IPS-NIHi7 (cell line): ENCODE results near the gene UGT1A5.
"Not testable (repeated sequence)": the region's sequence is repeated elsewhere in the genome, so short reads cannot be mapped to it uniquely, and the experiment has no call there.

Experiments
- DNase-seq: peaks from one replicate; pipeline ENCODE4 v3.0.0; 2012; ENCODE audit warnings: mixed read lengths; ENCODE audit errors: extremely low spot score

The UGT1A5 gene

DNA sequence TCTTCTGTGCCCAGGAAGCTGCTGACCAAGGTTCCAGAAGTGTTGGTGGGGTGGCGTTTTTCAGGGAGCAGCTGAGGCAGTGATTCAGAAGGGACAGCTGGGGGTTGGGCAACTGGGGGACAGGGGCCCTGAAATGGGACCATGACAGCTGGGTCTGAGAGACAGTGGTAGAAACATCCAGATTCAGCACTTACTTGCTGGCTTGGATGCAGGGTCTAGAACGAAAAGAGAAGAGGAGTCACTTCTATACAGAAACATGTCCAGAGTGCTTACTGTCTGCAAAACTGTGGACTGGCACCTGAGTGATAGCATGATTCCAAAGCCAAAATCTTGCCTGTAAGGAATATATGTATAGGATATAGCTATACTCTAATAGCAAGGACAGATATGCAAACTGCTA lies 33.1 kb downstream of the UGT1A5 start:
- DNase-seq = not testable (repeated sequence)

DNA sequence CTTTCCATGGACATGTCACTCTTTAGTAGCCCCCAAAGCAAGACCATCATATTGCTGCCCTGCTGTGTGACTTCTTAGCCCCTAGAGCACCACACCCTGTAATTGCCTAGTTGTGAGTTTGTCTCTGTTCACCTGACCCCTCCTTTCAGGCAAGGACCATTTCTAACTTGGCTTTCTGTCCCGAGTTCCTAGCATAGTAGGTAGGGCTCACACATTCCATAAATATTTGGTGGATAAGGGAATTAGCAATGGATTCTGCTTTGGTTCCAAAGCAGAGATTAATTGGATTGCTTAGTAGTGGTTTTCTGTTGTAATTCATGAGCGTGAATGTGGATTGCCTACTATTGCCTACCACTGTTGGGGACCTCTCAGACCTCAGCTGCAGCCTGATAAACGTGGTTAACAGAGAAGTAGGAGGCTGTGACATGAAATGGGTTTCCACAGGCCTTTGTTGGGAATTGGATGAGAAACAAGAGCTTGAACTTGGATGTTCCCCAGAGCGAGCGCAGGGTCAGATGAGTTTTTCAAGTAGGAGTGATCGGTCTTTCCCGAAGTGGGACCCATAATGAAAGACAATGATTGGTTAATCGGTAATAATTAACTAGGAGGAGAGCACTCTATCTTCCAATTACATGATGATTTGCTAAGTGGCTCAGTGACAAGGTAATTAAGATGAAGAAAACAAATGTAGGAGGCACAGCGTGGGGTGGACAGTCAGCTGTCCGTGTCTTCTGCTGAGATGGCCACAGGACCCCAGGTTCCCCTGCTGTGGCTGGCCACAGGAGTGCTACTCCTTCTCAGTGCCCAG lies 34.0 kb downstream of the UGT1A5 start:
- DNase-seq = no peak

DNA sequence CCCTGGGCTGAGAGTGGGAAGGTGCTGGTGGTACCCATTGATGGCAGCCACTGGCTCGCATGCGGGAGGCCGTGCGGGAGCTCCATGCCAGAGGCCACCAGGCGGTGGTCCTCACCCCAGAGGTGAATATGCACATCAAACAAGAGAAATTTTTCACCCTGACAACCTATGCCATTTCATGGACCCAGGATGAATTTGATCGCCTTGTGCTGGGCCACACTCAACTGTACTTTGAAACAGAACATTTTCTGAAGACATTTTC lies 34.5 kb downstream of the UGT1A5 start:
- DNase-seq = no peak

DNA sequence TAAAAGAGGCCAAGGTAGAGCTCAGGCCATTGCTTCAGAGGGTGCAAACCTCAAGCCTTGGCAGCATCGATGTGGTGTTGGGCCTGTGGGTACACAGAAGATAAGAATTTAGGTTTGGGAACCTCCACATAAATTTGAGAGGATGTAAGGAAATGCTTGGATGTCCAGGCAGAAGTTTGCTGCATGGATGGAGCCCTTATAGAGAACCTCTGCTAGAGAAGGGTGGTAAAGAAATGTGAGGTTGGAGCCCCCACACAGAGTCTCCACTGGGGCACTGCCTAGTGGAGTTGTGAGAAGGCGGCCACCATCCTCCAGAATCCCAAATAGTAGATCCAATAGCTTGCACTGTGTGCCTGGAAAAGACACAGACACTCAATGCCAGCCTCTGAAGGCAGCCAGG lies 38.0 kb downstream of the UGT1A5 start:
- DNase-seq = not testable (repeated sequence)

DNA sequence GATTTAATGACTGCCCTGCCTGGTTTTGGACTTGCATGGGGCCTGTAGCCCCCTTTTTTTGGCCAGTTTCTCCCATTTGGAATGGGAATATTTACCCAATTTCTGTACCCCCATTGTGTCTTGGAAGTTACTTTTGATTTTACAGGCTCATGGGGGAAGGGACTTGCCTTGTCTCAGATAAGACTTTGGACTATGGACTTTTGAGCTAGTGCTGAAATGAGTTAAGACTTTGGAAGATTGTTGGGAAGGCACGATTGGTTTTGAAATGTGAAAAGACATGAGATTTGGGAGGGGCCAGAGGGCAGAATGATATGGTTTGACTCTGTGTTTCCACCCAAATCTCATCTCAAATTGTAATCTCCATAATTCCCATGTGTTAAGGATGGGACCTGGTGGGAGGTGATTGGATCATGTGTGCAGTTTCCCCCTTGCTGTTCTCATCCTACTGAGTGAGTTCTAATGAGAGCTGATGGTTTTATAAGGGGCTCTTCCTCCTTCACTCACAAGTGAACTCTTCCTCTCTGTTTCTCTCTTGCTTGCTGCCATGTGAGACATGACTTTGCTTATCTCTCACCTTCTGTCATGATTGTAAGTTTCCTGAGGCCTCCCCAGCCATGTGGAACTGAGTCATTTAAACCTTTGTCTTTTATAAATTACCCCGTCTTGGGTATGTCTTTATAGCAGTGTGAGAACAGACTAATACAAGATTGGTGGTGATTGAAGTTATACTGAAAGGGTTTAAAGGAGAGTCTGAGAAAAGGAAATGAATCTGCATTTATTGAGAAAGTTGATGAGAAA lies 38.7 kb downstream of the UGT1A5 start:
- DNase-seq = not testable (repeated sequence)

DNA sequence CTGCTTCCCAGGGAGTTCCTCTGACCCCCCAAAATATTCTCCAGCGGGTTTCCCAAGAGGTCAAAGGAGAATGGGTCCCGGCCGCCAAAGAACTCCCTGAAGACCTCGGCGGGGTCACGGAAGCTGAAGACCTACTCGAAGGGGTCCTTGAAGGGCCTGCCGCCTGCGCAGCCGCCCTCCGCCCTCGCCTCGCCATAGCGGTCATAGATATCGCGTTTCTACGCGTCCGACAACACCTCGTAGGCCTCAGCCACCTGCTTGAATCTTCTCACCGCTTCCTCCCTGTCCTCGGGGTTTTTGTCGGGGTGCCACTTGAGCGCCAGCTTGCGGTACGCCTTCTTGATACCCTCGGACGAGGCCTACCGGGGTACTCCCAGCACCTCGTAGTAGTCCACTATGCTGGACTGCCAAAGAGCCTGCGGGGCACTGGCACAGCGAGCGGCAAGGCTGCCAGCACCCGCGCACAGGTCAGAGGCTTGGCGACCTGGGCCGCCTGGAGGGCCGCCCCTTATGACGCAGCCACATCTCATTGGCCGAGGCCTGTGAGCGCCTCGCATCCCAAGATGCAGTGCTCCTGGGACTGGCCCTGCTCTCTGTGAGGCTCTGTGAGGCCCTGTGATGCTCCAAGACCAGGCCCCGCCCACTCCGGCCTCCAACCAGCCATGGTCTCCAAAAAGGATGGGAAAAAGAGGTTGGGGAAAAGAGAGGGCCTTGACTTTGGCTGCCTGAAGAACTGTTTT lies 42.3 kb downstream of the UGT1A5 start:
- DNase-seq = no peak

DNA sequence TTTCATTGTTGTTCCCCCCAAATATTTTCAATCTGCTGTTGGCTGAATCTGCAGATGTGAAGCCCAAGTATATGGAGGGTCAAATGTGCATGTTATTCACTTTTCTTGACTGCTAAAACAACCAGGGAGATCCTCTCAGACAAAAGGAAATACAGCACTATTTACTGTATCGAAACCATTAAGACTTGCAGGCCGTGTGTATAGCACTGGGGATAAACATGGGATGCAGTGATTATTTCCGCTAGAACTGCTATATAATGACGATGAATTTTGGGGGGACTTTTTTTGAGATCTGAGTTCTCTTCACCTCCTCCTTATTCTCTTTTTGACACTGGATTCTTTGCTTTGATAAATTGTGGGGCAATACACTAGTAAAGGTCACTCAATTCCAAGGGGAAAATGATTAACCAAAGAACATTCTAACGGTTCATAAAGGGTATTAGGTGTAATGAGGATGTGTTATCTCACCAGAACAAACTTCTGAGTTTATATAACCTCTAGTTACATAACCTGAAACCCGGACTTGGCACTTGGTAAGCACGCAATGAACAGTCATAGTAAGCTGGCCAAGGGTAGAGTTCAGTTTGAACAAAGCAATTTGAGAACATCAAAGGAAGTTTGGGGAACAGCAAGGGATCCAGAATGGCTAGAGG lies 43.8 kb downstream of the UGT1A5 start:
- no peak for DNase-seq

DNA sequence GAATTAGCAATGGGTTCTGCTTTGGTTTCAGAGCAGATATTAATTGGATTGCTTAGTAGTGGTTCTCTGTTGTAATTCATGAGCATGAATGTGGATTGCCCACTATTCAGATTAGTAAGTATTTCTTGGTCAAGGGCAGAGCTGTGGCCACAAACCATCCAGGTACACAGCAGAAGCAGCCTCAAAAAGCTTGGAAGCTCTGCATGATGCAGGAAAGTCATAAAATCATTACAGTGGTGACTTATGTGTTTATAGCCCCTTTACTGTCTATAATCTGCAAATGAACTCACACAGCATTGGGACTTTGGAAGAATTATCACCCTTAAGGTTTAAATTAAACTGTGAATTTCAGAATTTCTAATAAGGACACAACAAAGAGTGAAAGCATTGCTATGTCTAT lies 45.4 kb downstream of the UGT1A5 start:
- DNase-seq = no peak

DNA sequence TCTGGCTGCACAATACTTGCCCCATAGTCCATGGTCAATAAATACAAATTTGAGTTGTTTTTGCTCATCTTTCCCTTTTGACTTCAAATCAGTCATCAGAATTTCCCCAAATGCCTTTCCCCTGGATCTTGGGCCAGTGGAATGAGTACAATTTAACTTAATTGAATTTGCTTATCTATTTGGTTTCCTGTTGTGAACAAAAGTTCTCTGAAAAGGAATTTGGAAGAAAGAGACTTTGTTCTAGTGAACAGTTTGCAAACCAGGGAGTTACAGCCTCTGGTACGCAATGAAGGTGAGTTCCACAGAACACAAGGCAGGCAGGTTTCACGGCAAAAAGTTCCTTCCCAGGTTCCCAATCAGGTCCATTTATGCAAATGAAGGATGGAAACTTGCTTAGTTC lies 46.1 kb downstream of the UGT1A5 start:
- no peak for DNase-seq

DNA sequence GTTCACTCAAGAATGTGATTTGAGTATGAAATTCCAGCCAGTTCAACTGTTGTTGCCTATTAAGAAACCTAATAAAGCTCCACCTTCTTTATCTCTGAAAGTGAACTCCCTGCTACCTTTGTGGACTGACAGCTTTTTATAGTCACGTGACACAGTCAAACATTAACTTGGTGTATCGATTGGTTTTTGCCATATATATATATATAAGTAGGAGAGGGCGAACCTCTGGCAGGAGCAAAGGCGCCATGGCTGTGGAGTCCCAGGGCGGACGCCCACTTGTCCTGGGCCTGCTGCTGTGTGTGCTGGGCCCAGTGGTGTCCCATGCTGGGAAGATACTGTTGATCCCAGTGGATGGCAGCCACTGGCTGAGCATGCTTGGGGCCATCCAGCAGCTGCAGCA lies 47.3 kb downstream of the UGT1A5 start, which contains the start of gene UGT1A1:
Gene UGT1A1, plus strand, starts transcription at position 228 of the 400 bp plus-strand sequence. Its CDS starts 18 bp downstream, at position 246.
- DNase-seq = no peak

DNA sequence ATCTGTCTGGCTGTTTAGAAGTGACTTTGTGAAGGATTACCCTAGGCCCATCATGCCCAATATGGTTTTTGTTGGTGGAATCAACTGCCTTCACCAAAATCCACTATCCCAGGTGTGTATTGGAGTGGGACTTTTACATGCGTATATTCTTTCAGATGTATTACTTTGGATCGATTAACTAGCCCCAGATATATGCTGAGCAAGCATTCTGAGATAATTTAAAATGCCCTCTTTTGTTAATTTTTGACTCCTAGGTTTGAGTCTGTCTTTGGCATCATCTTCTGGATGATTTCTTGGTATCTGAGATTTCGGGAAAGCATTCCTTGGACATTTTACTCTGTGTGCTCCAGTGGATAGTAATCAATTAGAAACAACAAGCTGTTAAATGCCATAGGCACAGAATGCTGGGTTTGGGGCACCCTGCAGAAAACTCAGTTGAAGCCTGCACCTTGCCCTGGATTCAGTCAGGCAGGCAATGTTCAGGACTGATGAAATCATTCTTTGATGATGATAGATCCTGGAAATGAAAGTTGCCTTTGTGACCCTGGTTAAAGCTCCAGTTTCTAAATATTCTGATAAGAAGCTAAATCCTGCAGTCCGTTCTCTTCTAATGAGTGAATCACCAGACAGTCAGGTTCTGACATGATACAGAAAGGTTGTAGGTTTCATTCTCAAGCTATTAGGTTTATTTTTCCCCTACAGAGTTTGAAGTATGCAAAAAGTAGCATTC lies 48.5 kb downstream of the UGT1A5 start:
- DNase-seq = no peak

DNA sequence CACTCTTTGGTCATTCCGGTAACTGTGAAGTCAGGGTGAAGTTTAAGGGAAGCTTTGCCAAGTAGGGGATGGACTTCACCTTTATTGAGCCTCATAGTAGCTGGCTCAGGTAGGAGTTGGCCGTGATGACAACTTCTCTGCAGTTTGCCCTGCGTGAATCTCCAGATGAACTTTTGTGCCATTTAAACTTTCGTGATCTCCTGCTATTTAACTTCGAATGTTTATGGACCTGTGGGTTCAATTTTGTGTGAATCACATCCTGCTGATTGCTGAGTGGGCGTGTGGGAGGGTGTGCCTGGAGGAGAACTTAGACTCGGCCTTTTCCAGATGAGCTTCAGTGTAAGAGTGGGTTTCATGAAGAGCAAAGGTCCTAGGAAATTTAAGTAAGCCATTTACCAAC lies 51.6 kb downstream of the UGT1A5 start:
- no peak for DNase-seq

DNA sequence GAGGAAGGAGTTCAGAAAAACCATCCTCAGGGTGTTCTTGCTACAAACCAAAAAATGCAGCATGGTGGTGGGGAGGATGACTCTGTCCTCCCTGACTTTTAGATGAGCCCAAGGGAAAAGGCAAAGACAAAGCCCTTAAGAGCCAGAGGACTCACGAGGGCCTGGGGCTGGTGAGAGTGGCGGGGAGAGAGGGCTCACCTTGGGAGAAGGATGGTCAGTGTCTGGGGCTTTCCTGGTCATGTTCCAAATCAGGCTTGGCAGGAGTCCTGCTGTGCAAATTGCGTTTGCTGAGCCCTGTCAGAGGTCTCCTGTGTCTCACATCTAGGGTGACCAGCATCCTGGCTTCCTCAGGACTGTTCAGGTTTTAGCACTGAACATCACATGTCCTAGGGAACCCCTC lies 52.1 kb downstream of the UGT1A5 start:
- no peak for DNase-seq

DNA sequence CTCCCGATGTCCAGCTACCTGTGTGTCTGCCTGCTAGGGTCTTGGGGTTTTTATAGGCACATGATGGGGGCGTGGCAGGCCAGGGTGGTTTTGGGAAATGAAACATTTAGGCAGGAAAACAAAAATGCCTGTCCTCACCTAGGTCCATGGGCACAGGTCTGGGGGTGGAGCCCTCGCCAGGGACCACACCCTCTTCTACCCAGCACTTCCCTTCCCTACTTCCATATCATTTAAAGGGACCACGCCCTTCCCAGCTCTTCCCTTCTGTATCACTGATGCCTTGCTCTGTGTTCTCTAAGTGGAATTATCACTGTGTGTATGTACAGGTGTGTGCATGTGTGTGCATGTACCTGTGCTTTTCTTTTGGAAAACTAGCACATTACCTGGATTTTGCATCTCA lies 53.7 kb downstream of the UGT1A5 start:
- DNase-seq = no peak

DNA sequence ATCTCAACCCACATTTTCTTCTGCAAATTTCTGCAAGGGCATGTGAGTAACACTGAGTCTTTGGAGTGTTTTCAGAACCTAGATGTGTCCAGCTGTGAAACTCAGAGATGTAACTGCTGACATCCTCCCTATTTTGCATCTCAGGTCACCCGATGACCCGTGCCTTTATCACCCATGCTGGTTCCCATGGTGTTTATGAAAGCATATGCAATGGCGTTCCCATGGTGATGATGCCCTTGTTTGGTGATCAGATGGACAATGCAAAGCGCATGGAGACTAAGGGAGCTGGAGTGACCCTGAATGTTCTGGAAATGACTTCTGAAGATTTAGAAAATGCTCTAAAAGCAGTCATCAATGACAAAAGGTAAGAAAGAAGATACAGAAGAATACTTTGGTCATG lies 55.4 kb downstream of the UGT1A5 start:
- no peak for DNase-seq

DNA sequence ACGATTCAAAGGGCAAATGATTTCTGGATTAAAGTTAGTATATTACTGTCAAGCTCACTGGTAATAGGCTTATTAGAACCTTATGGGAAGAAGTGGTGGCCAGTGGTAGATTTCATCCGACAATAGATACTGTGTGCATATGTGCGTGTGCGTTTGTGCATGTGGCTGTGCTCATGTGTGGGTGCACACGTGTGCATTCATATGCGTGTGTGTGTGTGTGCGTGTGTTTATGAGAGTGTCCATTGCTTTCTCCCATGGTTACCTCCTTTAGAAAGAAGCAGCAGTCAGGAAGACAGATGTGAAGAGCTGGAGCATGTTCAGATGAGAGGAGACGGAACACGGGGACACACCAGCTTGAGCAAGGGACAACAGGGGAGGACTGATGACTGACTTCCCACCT lies 56.6 kb downstream of the UGT1A5 start:
- no peak for DNase-seq

DNA sequence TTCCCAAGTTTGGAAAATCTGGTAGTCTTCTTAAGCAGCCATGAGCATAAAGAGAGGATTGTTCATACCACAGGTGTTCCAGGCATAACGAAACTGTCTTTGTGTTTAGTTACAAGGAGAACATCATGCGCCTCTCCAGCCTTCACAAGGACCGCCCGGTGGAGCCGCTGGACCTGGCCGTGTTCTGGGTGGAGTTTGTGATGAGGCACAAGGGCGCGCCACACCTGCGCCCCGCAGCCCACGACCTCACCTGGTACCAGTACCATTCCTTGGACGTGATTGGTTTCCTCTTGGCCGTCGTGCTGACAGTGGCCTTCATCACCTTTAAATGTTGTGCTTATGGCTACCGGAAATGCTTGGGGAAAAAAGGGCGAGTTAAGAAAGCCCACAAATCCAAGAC lies 59.4 kb downstream of the UGT1A5 start:
- no peak for DNase-seq

DNA sequence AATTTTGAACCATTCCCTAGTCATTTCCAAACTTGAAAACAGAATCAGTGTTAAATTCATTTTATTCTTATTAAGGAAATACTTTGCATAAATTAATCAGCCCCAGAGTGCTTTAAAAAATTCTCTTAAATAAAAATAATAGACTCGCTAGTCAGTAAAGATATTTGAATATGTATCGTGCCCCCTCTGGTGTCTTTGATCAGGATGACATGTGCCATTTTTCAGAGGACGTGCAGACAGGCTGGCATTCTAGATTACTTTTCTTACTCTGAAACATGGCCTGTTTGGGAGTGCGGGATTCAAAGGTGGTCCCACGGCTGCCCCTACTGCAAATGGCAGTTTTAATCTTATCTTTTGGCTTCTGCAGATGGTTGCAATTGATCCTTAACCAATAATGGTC lies 59.9 kb downstream of the UGT1A5 start:
- DNase-seq = no peak

DNA sequence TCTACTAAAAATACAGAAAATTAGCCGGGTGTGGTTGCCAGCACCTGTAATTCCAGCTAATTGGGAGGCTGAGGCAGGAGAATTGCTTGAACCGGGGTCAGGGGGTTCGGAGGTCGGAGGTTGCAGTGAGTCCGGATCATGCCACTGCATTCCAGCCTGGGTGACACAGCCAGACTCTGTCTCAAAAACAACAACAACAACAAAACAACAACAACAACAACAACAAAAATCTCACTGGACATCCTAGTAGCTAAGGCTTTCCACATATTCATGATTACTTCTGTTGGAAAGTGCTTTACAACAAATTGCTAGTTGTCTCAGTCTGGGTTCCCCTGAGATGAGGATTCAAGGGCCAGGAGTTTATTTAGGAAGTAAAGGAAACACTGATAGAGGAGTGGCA lies 61.1 kb downstream of the UGT1A5 start:
- DNase-seq = no peak

DNA sequence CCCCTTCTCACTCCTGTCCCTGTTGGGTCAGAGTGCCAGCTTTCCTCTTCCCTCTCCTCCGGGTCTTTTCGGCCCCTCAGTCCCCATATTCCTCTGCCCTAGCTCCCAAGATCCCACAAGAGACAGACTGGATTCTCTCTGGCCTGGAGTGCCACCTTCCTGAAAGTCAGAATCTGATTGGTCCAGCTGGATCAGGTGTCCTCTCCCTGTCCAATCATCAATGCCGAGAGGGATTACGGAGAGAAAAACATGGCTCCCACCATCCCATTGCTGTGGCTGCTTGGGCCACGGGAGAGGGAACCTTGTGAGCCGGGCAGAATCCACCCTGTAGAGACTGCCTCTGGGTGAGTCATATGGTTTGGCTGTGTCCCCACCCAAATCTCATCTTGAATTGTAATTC lies 62.7 kb downstream of the UGT1A5 start:
- DNase-seq = no peak

DNA sequence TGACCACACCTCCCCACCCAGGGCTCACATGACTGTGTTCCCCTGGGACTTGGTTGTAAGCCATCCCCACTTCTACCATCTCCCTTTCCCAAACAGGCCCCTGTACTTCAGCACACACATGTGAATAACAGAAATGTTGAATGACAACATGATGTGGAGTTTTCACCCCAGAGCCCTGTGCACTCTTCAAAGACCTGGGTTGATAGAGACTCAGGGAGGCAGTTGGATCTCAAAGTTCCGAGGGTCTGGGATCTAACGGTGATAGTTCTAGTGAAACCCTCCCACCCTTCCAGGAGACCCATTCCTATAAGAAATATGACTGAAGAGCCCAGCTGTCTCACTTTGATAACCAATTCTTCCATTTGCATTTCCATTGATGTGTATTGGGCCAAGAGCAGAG lies 65.3 kb downstream of the UGT1A5 start, which contains the start of gene MROH2A:
Gene MROH2A, plus strand, starts transcription at position 301 of the 400 bp plus-strand sequence. CDS start 1,029 bp downstream, outside the sequence.
- DNase-seq = no peak
